HepG2 (cell line): ENCODE data around the gene ZBTB37. TPM values are rescaled to one million over a fixed set of nuclear protein-coding genes. Genes with fewer than 3 reads are reported as not detected.
A peak's percentile ranks its signal among the peaks of the same experiment; 100 is the strongest.

ENCODE experiments used
- IKZF4 ChIP-seq: sonication (generic); formaldehyde crosslinking; IDR thresholded peaks from 2 replicates; pipeline ENCODE4 v1.5.1; 2020; ENCODE audit warnings: borderline replicate concordance, mild to moderate bottlenecking, low read depth, missing genetic modification reagents; ENCODE audit errors: not compliant biosample characterization
- KAT2B ChIP-seq: fragments of 150-350 bp; IDR thresholded peaks from 2 replicates; pipeline ENCODE4 v1.6.1; 2014; ENCODE audit warnings: low read depth, low read length, borderline replicate concordance
- NCOA1 ChIP-seq: sonication (generic); formaldehyde crosslinking; IDR thresholded peaks from 2 replicates; pipeline ENCODE4 v1.9.0; 2021; ENCODE audit warnings: missing genetic modification reagents
- NCOR1 ChIP-seq: fragments of 200-600 bp; sonication (generic); IDR thresholded peaks from 2 replicates; pipeline ENCODE4 v1.7.0; 2017; ENCODE audit warnings: antibody characterized with exemption, low read length, borderline replicate concordance
- NPAS2 ChIP-seq: sonication (generic); formaldehyde crosslinking; IDR thresholded peaks from 2 replicates; pipeline ENCODE4 v1.8.0; 2022; ENCODE audit warnings: mild to moderate bottlenecking, missing genetic modification reagents, borderline replicate concordance
- RELA ChIP-seq: sonication (generic); formaldehyde crosslinking; IDR thresholded peaks from 2 replicates; pipeline ENCODE4 v1.4.0; 2020; ENCODE audit warnings: missing genetic modification reagents
- TBX3 ChIP-seq: fragments of 450-650 bp; IDR thresholded peaks from 2 replicates; pipeline ENCODE4 v1.6.1; 2017; ENCODE audit warnings: antibody characterized with exemption, mild to moderate bottlenecking, inconsistent platforms, borderline replicate concordance
- TFAP4 ChIP-seq: sonication (generic); IDR thresholded peaks from 2 replicates; pipeline ENCODE4 v1.6.1; 2016; ENCODE audit warnings: low read depth, borderline replicate concordance
- ZBTB8A ChIP-seq: sonication (generic); formaldehyde crosslinking; IDR thresholded peaks from 2 replicates; pipeline ENCODE4 v1.4.0; 2020; ENCODE audit warnings: mild to moderate bottlenecking, low read depth, missing genetic modification reagents, borderline replicate concordance
- ZFP62 ChIP-seq: sonication (generic); formaldehyde crosslinking; IDR thresholded peaks from 2 replicates; pipeline ENCODE4 v1.4.0; 2020; ENCODE audit warnings: missing genetic modification reagents
- ZKSCAN1 ChIP-seq: fragments of 150-350 bp; IDR thresholded peaks from 2 replicates; pipeline ENCODE4 v1.6.1; 2014; ENCODE audit warnings: low read length
- ZNF33B ChIP-seq: sonication (generic); formaldehyde crosslinking; IDR thresholded peaks from 2 replicates; pipeline ENCODE4 v1.5.1; 2020; ENCODE audit warnings: mild to moderate bottlenecking, missing genetic modification reagents
- ZNF34 ChIP-seq: sonication (generic); formaldehyde crosslinking; IDR thresholded peaks from 2 replicates; pipeline ENCODE4 v1.4.0; 2020; ENCODE audit warnings: mild to moderate bottlenecking, missing genetic modification reagents, borderline replicate concordance
- ZNF407 ChIP-seq: sonication (generic); formaldehyde crosslinking; IDR thresholded peaks from one replicate; pipeline ENCODE4 v1.5.1; 2020; ENCODE audit warnings: mild to moderate bottlenecking, missing genetic modification reagents; ENCODE audit errors: not compliant biosample characterization
- ZNF460 ChIP-seq: sonication (generic); formaldehyde crosslinking; IDR thresholded peaks from 2 replicates; pipeline ENCODE4 v1.5.1; 2020; ENCODE audit warnings: missing genetic modification reagents, mild to moderate bottlenecking, borderline replicate concordance
- ZNF691 ChIP-seq: sonication (generic); formaldehyde crosslinking; IDR thresholded peaks from 2 replicates; pipeline ENCODE4 v1.4.0; 2020; ENCODE audit warnings: missing genetic modification reagents, low read depth, mild to moderate bottlenecking, borderline replicate concordance
- ZNF766 ChIP-seq: sonication (generic); formaldehyde crosslinking; IDR thresholded peaks from 2 replicates; pipeline ENCODE4 v1.5.0; 2020; ENCODE audit warnings: missing genetic modification reagents, borderline replicate concordance
- ZNF841 ChIP-seq: sonication (generic); formaldehyde crosslinking; IDR thresholded peaks from 2 replicates; pipeline ENCODE4 v1.8.1; 2023; ENCODE audit warnings: missing genetic modification reagents, borderline replicate concordance
- polyA plus RNA-seq, 8 experiments: library from polyadenylated mRNA; depleted of rRNA in 3 of 8; stranded (reverse) in 7 of 8; unstranded in 1 of 8; fragments of >200 nt; fragmentation: Illumina TruSeq in 4 of 8; extraction: Trizol in 4 of 8; gene quantifications; 2 replicates each; pipeline versions ENCODE4 v1.2.1 to v1.2.3, GENCODE V29; 2011 to 2016; ENCODE audit warnings: low read depth in 4 of 8, missing spikeins in 1 of 8, mixed read lengths in 1 of 8; ENCODE audit not compliant: insufficient read depth in 1 of 8
- total RNA-seq, 5 experiments: library from RNA; depleted of rRNA; stranded (reverse); fragments of >200 nt; fragmentation: Illumina TruSeq; extraction: Trizol; gene quantifications; 2 replicates each; pipeline ENCODE4 v1.2.3, GENCODE V29; 2016; ENCODE audit warnings: low read depth in 1 of 5

The ZBTB37 gene
- total and polyA plus RNA-seq, 2 of the 13 experiments (the other 11 are each of a cell fraction or from before 2014, with no cell fraction given): 2.6 to 7.7 TPM

GRCh38 chr1:173824315-173825081 is 43.7 kb upstream of the ZBTB37 start, which contains the start of the genes CENPL and DARS2 (continued):
- TF ChIP-seq NCOA1 (CRISPR knock-in tag): 0 out of 2 replicates have a peak, but pooled peaks have one; percentile 73
- TF ChIP-seq ZNF460: no peak
- TF ChIP-seq ZBTB8A (CRISPR knock-in tag): no peak
- TF ChIP-seq IKZF4 (CRISPR knock-in tag): no peak
- no peak for TF ChIP-seq RELA (CRISPR knock-in tag)
- no peak for TF ChIP-seq KAT2B
- peak; percentile 43; the same call in 1 of the 2 replicates for TF ChIP-seq ZKSCAN1
- TF ChIP-seq NCOR1: no peak; the same call in 1 of the 2 replicates
- no peak for TF ChIP-seq ZNF33B
- TF ChIP-seq ZFP62 (CRISPR knock-in tag): no peak
- TF ChIP-seq ZNF407: peak; percentile 49
- 0 out of 2 replicates have a peak, but pooled peaks have one; percentile 69 for TF ChIP-seq TFAP4
- TF ChIP-seq ZNF691 (CRISPR knock-in tag): no peak
- no peak for TF ChIP-seq ZNF841 (CRISPR knock-in tag)
- no peak for TF ChIP-seq ZNF766
- no peak for TF ChIP-seq NPAS2
- no peak for TF ChIP-seq ZNF34
- TF ChIP-seq TBX3: 0 out of 2 replicates have a peak, but pooled peaks have one; percentile 31
